ENCODE measurements around the gene PSMD13.
"Not testable (repeated sequence)": the region's sequence is repeated elsewhere in the genome, so short reads cannot be mapped to it uniquely, and the experiment has no call there.

The PSMD13 gene

DNA sequence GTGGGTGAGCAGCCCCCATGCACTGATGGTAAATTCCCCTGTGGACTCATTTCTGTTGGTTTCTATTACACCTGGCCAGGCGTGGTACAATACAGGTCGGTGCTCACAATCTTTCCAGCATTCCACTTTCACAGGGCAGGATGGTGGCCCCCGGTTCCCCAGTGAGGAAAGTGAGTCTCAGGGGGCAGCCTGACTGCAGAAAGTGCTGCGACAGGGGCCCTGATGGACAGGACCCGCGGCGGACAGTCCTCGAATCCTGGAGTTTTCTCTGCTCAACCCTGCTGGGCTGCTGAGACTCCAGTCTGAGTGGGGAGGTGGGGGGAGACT is 49.1 kb downstream of the PSMD13 start:
- DNase-seq (ENCODE audit: low read depth in 2 of 3, low spot score in 2 of 3), result no peak

DNA sequence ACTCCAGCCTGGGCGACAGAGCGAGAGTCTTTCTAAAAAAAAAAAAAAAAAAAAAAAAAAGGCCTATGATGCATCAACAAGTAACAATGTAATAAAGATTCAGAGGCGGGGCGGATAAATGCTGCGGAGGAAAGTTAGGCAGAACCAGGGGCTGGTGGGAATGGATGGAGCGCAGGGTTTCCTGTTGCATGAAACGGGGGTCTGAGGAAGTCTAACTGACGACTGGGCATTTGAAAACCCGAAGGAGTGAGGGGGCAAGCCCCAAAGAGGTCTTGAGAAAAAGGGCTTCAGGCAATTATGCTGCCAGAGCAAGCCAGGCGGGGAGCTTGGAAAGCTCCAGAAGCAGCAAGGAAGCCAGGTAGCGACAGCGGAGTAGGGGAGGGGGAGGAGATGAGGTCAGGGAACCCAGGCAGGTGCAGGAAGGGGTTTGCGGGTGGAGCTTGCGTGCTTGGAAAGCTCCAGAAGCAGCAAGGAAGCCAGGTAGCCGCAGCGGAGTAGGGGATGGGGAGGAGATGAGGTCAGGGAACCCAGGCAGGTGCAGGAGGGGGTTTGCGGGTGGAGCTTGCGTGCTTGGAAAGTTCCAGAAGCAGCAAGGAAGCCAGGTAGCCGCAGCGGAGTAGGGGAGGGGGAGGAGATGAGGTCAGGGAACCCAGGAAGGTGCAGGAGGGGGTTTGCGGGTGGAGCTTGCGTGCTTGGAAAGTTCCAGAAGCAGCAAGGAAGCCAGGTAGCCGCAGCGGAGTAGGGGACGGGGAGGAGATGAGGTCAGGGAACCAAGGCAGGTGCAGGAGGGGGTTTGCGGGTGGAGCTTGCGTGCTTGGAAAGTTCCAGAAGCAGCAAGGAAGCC is 50.4 kb downstream of the PSMD13 start:
- not testable (repeated sequence) for DNase-seq (ENCODE audit: low read depth in 2 of 3, low spot score in 2 of 3)

DNA sequence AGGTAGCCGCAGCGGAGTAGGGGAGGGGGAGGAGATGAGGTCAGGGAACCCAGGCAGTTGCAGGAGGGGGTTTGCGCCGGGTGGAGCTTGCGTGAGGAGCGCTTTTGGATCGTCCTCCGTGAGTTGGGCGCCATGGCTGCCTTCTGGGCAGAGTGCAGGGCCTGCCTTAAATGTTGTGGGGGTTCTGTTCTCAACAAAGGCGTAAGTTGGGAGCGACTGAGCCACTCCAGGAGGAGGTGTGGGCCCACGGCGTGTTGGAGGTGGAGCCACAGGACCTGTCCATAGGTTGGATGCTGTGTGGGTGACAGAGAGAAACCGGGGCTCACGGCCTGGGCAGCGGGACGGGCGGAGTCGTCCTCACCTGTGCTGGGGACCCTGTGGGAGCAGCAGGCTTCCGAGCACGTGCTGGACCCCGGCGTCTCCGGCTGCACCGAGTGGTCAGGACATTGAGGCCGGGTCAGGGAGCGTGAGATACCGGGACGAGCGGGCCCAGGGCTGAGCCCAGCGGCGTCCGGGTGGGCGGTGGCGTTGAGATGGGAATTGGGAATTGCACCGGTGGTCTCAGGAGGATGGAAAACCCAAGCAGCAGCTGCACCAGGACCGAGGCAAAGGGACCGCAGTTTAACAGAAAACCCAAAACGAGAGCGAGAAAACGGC is 51.2 kb downstream of the PSMD13 start:
- no peak for DNase-seq (ENCODE audit: low read depth in 2 of 3, low spot score in 2 of 3)

DNA sequence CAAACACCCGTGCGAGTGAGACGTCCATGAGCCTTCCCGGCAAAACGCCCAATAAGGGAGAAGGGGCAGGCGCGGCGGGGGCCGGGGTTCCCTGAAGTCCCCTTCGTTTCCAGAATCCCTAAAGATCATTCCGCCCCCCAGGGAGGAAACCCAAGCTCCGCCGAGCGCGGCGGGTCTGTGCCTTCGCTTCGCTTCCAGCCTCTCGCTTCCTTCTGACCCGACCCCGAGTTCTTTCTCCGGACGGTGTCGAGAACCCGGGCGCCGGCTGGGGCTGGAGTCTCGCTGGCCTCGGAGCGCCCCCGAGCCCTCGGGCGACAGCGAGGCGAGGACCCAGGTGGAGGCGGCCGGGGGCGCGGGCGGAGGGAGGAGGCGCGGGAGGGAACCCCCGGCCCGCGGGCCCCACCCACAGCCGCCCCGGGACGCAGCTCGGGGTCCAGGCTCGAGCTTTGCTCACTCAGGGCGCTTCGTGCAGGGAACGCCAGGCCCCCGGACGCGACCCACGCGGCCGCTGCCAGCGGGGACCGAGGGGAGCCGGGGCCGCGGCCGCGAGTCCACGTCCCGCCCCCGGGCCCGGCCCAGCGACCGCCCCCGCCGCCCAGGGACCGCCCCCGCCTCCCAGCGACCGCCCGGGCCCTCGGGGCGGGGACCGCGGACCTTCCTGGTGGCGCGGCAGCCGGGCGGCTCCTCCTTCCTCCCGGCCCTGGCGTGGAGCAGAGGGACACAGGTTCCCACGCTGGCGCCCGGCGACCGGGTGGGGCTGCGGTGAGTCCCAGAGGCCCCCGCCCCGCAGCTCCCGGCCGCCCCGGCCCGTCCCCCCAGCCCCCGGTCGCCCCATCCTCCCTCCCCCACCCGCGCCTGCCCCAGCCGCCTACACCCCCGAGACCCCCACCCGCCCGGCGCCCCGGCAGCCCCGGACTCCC is 52.0 kb downstream of the PSMD13 start, which contains the start of gene PGGHG:
PGGHG (plus strand) TSS at position 649 of the 920 bp plus-strand sequence. CDS start 691 bp downstream, outside the sequence.
- no peak for DNase-seq (ENCODE audit: low read depth in 2 of 3, low spot score in 2 of 3)

DNA sequence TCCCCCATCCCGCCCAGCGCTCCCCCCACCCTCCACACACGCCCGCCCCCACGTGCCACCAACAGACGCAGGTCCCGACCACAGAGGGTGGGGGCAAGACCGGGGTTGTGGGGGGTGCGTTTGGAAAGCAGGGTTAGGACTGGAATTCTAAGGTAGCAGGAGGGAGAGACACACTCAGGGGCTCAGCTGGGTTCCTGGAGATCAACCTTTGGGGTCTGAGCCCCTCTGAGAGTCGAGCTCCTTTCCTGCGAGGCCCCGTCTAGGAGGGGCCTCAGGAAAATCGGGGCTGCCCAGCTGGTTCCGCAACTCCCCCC is 52.6 kb downstream of the PSMD13 start:
- no peak for DNase-seq (ENCODE audit: low read depth in 2 of 3, low spot score in 2 of 3)

DNA sequence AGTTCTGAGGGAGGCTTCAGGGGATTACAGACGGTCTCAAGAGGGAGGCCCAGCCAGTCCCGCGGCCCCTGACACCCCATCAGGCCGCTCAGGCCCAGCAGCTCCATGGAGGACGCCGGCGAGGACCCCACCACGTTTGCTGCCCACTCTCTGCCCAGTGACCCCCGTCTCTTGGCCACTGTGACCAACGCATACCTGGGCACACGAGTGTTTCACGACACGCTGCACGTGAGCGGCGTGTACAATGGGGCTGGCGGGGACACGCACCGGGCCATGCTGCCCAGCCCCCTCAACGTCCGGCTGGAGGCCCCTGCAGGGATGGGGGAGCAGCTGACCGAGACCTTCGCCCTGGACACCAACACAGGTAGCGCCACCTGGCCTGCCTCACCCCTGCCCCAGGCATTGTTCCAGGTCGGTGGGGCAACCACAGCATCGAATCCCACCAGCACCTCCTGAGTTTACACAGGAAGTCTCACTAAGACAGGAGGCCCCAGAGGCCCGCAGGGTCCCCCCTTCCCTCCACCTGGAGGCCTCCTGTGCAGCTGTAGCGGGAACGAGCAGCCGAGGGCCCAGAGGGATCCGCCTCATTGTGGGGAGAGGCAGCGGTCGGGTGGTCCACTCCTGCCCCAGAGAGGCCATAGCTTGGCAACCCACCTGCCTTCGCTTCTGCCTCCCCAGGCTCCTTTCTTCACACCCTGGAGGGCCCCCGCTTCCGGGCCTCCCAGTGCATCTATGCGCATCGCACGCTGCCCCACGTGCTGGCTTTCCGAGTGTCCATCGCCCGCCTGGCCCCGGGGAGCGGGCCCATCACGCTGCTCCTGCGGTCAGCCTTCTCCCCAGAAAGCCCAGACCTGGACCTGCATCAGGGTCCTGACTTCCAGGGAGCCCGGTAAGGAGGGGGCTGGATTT is 53.2 kb downstream of the PSMD13 start:
- no peak for DNase-seq (ENCODE audit: low read depth in 2 of 3, low spot score in 2 of 3)

DNA sequence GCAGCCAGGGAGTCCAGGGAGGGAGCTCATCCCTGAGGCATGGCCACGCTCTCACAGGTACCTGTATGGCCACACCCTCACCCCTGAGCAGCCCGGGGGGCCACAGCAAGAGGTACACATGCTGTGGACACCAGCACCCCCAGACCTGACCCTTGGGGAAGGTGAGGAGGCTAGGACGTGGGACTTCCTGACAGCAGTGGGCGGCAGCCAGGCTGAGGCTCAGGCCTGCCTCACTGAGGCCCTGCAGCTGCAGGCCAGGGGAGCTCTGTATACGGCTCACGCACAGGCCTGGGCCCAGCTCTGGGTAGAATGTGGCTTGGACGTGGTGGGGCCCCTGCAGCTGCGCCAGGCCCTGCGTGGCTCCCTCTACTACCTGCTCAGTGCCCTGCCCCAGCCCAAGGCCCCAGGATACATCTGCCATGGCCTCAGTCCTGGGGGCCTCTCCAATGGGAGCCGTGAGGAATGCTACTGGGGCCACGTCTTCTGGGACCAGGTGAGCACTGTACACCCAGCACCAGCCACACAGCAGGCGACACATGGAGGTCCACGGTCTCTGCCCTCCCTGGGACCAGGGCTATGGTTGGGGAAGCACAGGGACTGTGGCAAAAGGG is 54.0 kb downstream of the PSMD13 start:
- DNase-seq (ENCODE audit: low read depth in 2 of 3, low spot score in 2 of 3), result no peak

DNA sequence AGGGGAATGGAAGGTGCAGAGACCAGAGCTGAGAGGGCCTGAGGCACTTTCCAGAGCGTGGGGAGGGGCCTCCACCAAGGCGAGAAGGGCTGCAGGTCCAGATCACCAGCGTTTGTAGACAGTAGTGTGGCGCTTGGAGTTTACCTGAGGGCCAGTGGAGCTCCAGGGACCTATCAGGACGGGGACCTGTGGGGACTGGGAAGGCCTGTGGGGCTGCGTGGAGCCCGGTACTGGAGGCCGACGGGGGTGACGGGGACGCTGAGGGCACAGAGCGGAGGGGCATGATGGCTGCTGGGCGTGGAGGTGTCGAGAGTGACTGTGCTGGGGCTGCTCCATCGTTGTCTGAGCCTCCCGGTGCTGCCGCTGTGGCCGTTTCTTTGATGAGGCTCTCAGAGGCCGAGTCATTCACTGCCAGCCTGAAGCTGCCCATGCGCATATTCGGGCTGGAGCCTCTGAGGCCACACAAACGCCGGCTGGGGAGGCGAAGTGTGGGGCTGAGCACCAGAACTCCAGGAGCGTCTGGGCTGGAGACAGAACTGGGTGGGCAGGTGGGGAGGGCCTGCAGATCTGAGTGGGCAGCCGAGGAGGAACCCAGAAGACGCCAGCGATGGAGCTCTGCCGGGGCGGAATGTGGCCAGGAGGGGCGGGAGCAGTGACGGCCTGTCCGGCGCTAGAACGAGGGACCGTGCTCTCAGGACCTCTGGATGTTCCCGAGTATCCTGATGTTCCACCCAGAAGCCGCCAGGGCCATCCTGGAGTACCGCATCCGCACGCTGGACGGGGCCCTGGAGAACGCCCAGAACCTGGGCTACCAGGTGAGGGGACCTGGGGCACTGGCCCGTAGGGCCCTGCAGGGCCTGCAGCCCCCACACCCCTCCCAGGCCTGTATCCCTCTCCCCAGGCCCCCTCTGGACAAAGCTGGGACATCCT is 54.8 kb downstream of the PSMD13 start:
- DNase-seq (ENCODE audit: low read depth in 2 of 3, low spot score in 2 of 3), result no peak

DNA sequence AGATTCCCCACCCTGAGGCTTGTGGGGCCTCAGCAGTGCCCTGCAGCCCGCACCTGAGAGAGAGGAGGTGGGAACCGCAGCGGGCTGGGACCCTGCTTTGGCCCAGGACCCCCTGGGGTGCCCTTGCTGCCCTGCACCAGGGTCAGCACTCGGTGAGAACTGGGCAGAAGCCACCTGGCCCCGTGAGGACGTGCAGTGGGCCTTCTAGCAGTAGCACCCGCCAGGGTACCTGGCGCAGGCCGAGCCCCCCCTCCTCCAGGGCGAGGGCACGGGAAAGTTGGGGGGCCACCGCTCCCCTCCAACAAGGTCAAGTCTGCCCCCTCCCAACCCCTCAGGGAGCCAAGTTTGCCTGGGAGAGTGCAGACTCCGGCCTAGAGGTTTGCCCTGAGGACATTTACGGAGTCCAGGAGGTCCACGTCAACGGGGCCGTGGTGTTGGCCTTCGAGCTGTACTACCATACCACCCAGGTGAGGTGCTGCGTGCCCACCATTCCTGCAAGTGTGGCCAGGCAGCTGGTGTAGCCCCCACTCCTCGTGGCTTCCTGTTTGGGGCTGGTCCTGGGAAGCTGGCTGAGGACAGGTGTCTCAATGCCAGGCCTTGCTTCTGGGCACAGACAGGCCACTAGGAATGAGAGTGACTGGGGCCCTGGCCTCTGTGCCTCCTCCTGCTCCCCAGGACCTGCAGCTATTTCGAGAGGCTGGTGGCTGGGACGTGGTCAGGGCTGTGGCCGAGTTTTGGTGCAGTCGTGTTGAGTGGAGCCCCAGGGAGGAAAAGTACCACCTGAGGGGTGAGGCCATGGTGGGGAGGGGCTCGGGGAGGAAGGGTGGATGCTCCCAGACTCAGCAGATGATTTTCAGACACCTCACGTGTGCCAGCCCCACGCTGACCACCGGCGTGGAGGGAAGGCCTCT is 55.7 kb downstream of the PSMD13 start:
- DNase-seq (ENCODE audit: low read depth in 2 of 3, low spot score in 2 of 3), result no peak

DNA sequence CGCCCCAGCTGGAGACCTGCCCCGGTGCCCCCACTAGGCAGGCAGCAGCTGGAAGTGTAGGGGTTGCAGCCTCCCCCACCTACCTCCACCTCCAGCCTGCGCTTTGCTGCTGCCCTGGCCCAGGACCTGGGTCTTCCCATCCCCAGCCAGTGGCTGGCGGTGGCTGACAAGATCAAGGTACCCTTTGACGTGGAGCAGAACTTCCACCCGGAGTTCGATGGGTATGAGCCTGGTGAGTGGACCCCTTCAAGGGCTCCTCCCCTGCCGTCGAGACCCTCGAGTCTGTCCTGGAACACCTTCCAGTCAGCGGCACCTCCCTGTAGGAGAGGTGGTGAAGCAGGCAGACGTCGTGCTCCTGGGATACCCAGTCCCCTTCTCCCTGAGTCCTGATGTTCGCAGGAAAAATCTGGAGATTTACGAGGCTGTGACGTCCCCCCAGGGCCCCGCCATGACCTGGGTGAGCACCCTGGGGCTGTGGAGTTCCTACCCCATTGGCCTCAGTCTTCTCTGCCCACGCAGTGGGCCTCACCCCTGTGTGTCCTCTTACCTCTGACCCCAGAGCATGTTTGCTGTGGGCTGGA is 56.6 kb downstream of the PSMD13 start:
- DNase-seq (ENCODE audit: low read depth in 2 of 3, low spot score in 2 of 3), result no peak

DNA sequence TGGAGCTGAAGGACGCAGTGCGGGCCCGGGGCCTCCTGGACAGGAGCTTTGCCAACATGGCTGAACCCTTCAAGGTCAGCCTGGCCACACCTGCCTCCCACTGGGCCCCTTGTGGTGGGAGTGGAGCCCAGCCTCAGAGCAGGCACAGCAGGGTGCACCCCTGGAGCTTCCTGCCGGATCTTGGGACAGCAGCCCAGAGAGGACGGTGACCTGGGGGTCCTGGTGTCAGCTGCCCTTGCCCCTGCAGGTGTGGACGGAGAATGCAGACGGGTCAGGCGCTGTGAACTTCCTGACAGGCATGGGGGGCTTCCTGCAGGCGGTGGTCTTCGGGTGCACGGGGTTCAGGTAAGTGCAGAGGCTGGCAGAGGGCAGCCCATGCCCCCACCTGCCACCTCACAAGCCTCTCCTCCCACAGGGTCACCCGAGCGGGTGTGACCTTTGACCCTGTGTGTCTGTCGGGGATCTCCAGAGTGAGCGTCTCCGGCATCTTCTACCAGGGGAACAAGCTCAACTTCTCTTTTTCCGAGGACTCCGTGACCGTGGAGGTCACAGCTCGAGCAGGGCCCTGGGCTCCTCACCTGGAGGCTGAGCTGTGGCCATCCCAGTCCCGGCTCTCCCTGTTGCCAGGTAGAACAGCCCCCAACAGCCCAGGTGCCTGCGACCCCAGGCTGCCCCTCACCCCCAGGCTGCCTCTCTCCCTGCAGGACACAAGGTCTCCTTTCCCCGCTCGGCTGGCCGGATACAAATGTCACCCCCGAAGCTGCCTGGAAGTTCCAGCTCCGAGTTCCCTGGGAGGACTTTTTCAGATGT is 57.3 kb downstream of the PSMD13 start:
- no peak for DNase-seq (ENCODE audit: low read depth in 2 of 3, low spot score in 2 of 3)

DNA sequence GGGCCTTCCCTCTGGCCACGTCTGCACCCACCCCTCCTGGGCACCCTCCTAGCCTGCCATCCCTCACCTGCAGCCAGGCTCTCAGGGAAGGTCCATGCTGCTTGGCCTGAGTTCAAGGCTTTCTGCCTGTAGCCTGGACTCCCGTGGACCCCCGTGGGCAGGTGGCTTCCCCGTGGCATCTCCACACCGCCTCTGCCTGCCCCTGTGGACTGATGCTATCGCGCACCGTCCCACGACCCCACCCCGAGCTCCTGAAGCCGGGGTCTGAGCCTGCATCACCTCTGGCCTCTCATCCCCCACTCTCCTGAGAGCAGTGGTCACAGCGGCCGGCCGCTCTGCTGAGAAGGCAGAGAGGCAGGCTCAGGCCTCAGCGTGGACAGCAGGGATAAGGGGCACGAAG is 58.0 kb downstream of the PSMD13 start:
- no peak for DNase-seq (ENCODE audit: low read depth in 2 of 3, low spot score in 2 of 3)

DNA sequence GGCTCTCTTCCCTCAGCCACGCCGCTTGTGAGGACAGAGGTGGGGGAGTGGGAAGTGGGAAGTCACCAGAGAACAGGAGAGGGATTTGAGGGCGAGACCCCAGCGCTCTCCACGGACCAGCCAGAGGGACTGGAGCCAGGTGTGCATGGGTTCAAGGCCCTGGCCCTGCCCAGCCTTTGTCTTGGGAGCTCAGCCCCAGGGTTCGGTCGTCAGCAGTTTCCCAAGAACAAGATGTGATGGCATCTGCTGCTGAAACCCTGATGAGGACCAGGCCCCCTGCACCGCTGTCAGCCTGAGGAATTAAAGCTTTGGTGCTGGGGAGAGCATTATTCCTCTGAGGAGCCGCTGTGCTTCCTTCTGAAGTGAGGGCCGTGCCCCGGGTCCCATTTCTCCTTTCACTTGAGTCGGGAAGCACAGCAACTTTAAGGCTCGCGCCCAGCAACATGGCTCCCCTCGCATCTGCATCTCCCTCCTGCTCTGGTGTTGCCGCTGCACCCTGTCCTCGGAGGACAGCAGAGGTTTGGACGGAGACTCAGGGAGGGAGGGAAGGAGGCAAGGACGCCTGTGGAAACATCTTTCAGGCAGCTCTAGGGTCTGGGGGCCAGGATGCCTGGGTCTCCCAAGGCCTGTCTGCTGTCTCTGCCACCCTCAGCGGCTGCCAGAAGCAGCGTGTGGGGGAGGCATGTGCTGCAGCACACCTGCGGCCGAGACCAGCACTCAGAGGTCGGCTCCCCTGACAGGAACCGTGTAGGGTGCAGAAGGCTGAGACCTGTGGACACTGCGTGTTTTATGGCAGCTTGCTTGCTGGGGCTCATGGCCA is 58.8 kb downstream of the PSMD13 start:
- no peak for DNase-seq (ENCODE audit: low read depth in 2 of 3, low spot score in 2 of 3)

DNA sequence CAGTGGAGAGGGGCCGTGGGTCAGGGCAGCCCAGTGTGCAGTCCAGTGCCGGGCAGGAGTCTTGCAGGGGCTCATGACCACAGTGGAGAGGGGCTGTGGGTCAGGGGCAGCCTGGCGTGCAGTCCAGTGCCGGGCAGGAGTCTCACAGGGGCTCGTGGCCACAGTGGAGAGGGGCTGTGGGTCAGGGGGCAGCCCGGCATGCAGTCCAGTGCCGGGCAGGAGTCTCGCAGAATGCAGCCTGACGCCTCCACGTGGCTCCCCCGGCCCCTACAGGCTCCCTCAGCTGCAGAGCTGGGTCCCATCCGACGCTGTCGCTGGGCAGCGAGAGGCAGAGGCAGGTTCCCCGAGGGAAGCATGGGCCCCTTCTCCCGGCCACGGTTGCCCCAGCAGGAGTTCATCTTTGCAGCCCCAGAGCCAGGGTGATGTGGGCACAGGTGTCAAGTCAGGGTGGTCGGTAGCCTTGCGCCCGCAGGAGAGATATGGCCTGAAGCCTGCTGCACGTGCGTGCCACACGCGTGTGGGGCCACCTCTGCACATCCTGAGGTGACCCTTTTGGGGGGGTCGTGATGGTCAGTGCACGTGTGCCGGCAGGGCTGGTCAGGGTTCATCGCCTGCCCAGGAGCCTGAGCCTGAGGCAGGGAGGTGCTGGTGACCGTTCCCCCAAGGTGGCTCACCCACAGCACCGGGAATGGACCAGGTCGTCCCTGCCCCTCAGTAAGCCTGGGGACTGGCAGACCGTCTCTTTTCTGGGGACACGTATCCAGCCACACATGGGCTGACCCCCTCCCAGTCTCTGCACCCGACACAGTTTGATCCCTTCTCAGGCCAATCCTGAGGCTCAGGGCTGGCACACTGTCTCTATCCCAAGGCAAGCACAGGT is 59.6 kb downstream of the PSMD13 start:
- DNase-seq (ENCODE audit: low read depth in 2 of 3, low spot score in 2 of 3), result no peak

DNA sequence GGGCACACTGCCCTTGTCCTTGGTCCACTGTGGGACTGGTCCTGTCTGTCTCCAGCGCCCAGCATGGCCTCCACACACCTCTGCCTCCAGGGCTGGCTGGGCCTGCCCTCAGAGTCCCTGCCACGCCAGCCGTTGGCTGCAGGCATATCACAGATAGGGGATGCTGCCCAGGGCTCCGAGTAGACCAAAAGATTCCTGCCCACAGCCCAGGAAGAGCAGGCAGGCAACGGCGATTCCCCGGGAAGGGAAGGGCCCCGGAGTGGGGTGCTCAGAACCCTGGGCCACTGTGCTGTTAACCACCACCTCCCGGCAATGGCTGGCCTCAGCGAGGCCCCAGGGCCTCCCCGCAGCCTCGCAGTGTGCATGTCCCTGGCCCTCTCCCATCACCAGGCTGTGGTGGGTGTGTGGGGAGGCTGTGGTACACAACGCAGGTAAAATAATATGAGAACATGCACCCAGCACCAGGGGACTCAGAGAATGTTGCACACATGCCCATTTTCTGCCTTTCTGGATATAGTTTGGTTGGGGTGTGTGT is 60.3 kb downstream of the PSMD13 start:
- DNase-seq (ENCODE audit: low read depth in 2 of 3, low spot score in 2 of 3), result no peak

Measured in activated CD8-positive, alpha-beta memory T cell treated with anti-CD3 and anti-CD28 coated beads for 48 hours (primary cell).